GDM1 (cell line): Measurements from ENCODE around the gene TMEM165.

Source experiments
- DNase-seq: peaks from one replicate; lab custom pipeline; 2025; lab: John Stamatoyannopoulos, UW

TMEM165 gene

GRCh38 chr4:55367084-55367722 lies 28.6 kb upstream of the TMEM165 start:
- DNase-seq, result no peak

- no peak for DNase-seq
Measured at GRCh38 chr4:55369968-55370367, 25.8 kb upstream of the TMEM165 start.

GRCh38 chr4:55372259-55372658 lies 23.5 kb upstream of the TMEM165 start:
- DNase-seq, result no peak

GRCh38 chr4:55373461-55373860 lies 22.3 kb upstream of the TMEM165 start:
- DNase-seq, result no peak

GRCh38 chr4:55376698-55377097 lies 19.1 kb upstream of the TMEM165 start:
- DNase-seq, result no peak

- DNase-seq, result no peak
Measured at GRCh38 chr4:55378617-55379467, 16.9 kb upstream of the TMEM165 start.

- DNase-seq, result no peak
Measured at GRCh38 chr4:55380576-55380975, 15.2 kb upstream of the TMEM165 start.

GRCh38 chr4:55381502-55381901 lies 14.3 kb upstream of the TMEM165 start:
- DNase-seq, result no peak

GRCh38 chr4:55382488-55383003 lies 13.2 kb upstream of the TMEM165 start:
- DNase-seq, result no peak

- no peak for DNase-seq
Measured at GRCh38 chr4:55385201-55385649, 10.5 kb upstream of the TMEM165 start.

GRCh38 chr4:55386073-55386472 lies 9.7 kb upstream of the TMEM165 start:
- no peak for DNase-seq

- DNase-seq, result no peak
Measured at GRCh38 chr4:55386840-55387239, 8.9 kb upstream of the TMEM165 start.

GRCh38 chr4:55393461-55394320 lies 2.1 kb upstream of the TMEM165 start:
- DNase-seq, result no peak

- DNase-seq, result no peak
Measured at GRCh38 chr4:55395218-55395528, 584 bp upstream of the TMEM165 start.

GRCh38 chr4:55396308-55397125 lies 760 bp downstream of the TMEM165 start:
- no peak for DNase-seq

- no peak for DNase-seq
Measured at GRCh38 chr4:55397126-55397436, 1.3 kb downstream of the TMEM165 start.

- no peak for DNase-seq
Measured at GRCh38 chr4:55397520-55398321, 2.0 kb downstream of the TMEM165 start.

- DNase-seq, result no peak
Measured at GRCh38 chr4:55398461-55398860, 2.7 kb downstream of the TMEM165 start.

GRCh38 chr4:55398966-55399365 lies 3.2 kb downstream of the TMEM165 start:
- no peak for DNase-seq

GRCh38 chr4:55399581-55399980 lies 3.8 kb downstream of the TMEM165 start:
- DNase-seq, result no peak

GRCh38 chr4:55405073-55405472 lies 9.3 kb downstream of the TMEM165 start:
- DNase-seq, result no peak
